Gastroesophageal sphincter (tissue), 4 donors: ENCODE data around the gene AP3S2. TPM values are rescaled to one million over a fixed set of nuclear protein-coding genes. Genes with fewer than 3 reads are reported as not detected.
"Not testable (repeated sequence)": the region's sequence is repeated elsewhere in the genome, so short reads cannot be mapped to it uniquely, and the experiment has no call there.

ENCODE experiments used
- ATAC-seq: fragments of 150-250 bp; one replicate; pipeline ENCODE4 v1.9.1; 2016; ENCODE audit warnings: mild to moderate bottlenecking, moderate library complexity
- H3K27ac ChIP-seq, 4 donors: fragments of 200-600 bp; sonication (generic) in 3 of 4; 1 replicate in 3 of 4; 2 replicates in 1 of 4; pipeline ENCODE4 v1.5.1; 2016 to 2019
- H3K27me3 ChIP-seq: fragments of 200-600 bp; sonication (generic); one replicate; pipeline ENCODE4 v1.5.1; 2019
- H3K36me3 ChIP-seq, 2 donors: fragments of 200-600 bp; sonication (generic); one replicate each; pipeline ENCODE4 v1.5.1; 2019; ENCODE audit warnings: control low read depth in 1 of 2
- H3K4me1 ChIP-seq, 3 donors: fragments of 200-600 bp; sonication (generic); 1 replicate in 2 of 3; 2 replicates in 1 of 3; pipeline ENCODE4 v1.5.1; 2016 to 2019; ENCODE audit warnings: control low read depth in 2 of 3
- H3K4me3 ChIP-seq, 2 donors: fragments of 200-600 bp; sonication (generic); one replicate each; pipeline ENCODE4 v1.5.1; 2019; ENCODE audit warnings: mild to moderate bottlenecking in 1 of 2, moderate library complexity in 1 of 2
- H3K9me3 ChIP-seq, 3 donors: fragments of 200-600 bp; sonication (generic); one replicate each; pipeline ENCODE4 v1.5.1; 2017 to 2019; ENCODE audit warnings: control low read depth in 2 of 3
- EP300 ChIP-seq: sonication (generic); formaldehyde crosslinking; IDR thresholded peaks from one replicate; pipeline ENCODE4 v1.6.1; 2017; ENCODE audit warnings: antibody characterized with exemption, mild to moderate bottlenecking
- POLR2A ChIP-seq, 2 donors: fragments of 450-650 bp; IDR thresholded peaks; one replicate each; pipeline ENCODE4 v1.6.1; 2017; ENCODE audit warnings: antibody characterized with exemption in 2 of 2, mild to moderate bottlenecking in 2 of 2, moderate library complexity in 1 of 2
- POLR2AphosphoS5 ChIP-seq: sonication (generic); formaldehyde crosslinking; IDR thresholded peaks from one replicate; pipeline ENCODE4 v1.6.1; 2017; ENCODE audit warnings: antibody characterized with exemption
- WGBS, 2 donors: methylation state at CpG; one replicate each; pipeline ENCODE4 v1.1.5; 2018; ENCODE audit warnings: low coverage in 1 of 2; 5-methylcytosine and 5-hydroxymethylcytosine counted together
- total RNA-seq, 4 donors: library from RNA; depleted of rRNA; stranded (reverse); fragments of >200 nt; gene quantifications; one replicate each; pipeline ENCODE4 v1.1.0, GENCODE V29; 2016
- TF ChIP-seq, protein P1 (sequence below), 4 experiments: fragments of 200-600 bp in 2 of 4; fragments of 450-650 bp in 2 of 4; sonication (generic) in 1 of 4; IDR thresholded peaks; one replicate each; pipeline ENCODE4 v1.5.1; 2017 to 2019; ENCODE audit warnings: antibody characterized with exemption in 4 of 4, mild to moderate bottlenecking in 2 of 4, moderate library complexity in 2 of 4

Gene AP3S2
- 10 to 100 TPM; 38.9 to 60.2 (median 46.2) TPM for total RNA-seq

DNA sequence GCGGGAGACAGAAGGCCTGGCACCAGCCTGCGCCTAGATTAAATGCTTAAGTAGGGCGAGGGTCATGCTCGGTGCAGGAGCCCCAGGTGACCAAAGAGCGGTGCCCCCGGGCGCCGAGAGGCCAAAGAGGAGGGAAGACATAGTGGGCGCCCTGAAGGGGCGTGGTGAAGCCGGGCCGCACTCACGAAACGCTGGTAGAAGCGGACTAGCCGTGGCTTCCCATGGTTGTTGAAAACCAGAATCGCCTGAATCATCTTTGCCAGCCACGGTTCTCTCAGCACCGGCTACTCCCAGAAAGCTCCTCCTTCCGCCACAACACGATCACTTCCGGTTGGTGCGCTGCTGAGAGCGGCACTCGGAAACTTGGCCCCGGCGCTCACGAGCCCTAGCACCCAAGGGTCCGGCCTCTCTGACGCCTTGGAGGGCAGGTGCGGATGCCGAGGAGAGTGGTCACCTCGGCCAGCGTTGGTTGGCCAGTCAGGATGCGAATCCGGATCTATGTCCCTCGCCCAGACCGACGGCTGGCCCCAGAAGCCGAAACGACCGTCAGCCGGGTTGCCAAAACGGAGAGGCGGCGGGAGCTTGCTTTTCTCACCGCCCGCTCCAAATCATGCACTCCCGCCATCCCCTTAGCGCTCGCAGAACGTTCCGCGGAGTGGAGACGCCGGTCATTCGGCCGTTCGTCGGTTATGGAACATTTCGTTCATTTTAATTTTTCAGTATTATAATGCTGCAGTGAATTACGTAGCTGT, at the start of gene AP3S2:
Gene AP3S2, minus strand, starts transcription at position 299 of the 752 bp plus-strand sequence. Its CDS starts 45 bp downstream, at position 254.
- ATAC-seq: peak; percentile 97
- Histone ChIP-seq H3K36me3 (peaks cover 0 to 4% of the 10 kb centered on the region in 2 donors), H3K4me3 (peak within 1 kb of the TSS; percentile 67 to 68), H3K4me1 (peaks cover 0 to 28% (median 4%) of the 10 kb centered on the region in 3 donors), H3K9me3 (no peaks in the 10 kb centered on the region), H3K27ac (peak within 1 kb of the TSS; percentile 70 to 92 (median 92)), H3K27me3 (no peaks in the 10 kb centered on the region)
- 0% methylated on average over 26 to 33 of the region's 62 CpGs for whole genome bisulfite sequencing, 2 donors
- TF ChIP-seq EP300 (no peak), POLR2AphosphoS5 (peak; percentile 90), POLR2A (IDR thresholded peaks at IDR 0.05) (peak; percentile 37 to 51)
- TF ChIP-seq, protein P1, sequence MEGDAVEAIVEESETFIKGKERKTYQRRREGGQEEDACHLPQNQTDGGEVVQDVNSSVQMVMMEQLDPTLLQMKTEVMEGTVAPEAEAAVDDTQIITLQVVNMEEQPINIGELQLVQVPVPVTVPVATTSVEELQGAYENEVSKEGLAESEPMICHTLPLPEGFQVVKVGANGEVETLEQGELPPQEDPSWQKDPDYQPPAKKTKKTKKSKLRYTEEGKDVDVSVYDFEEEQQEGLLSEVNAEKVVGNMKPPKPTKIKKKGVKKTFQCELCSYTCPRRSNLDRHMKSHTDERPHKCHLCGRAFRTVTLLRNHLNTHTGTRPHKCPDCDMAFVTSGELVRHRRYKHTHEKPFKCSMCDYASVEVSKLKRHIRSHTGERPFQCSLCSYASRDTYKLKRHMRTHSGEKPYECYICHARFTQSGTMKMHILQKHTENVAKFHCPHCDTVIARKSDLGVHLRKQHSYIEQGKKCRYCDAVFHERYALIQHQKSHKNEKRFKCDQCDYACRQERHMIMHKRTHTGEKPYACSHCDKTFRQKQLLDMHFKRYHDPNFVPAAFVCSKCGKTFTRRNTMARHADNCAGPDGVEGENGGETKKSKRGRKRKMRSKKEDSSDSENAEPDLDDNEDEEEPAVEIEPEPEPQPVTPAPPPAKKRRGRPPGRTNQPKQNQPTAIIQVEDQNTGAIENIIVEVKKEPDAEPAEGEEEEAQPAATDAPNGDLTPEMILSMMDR (IDR thresholded peaks at IDR 0.05): peak in 1 of 4 experiments; percentile 7

DNA sequence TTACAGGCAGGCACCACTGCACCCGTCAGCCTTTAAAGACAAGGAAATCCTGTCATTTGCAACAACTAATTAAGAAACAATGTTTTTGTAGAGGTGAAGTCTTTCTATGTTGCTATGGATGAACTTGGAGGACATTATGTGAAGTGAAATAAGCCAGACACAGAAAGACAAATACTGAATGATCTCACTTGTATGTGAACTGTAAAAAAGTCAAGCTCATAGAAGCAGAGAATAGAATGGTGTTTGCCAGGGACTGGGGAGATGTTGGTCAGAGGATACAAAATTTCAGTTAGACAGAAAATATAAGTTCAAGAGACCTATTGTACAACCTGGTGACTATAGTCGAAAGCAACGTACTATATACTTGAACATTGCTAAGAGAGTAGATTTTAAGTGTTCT, 46.1 kb upstream of the AP3S2 start:
- H3K4me3 ChIP-seq: no peak overlapping the region
- no peaks in the 10 kb centered on the region for H3K27me3 ChIP-seq
- TF ChIP-seq, protein P1 (IDR thresholded peaks at IDR 0.05): no peak
- TF ChIP-seq POLR2AphosphoS5: no peak
- TF ChIP-seq EP300: no peak
- no peak for TF ChIP-seq POLR2A (IDR thresholded peaks at IDR 0.05)
- no peaks in the 10 kb centered on the region for H3K9me3 ChIP-seq
- no peak overlapping the region for H3K27ac ChIP-seq
- no peaks in the 10 kb centered on the region for H3K4me1 ChIP-seq
- 42 to 55% methylated on average over 2 to 3 of the region's 3 CpGs for WGBS, 2 donors
- ATAC-seq: no peak
- no peaks in the 10 kb centered on the region for H3K36me3 ChIP-seq

DNA sequence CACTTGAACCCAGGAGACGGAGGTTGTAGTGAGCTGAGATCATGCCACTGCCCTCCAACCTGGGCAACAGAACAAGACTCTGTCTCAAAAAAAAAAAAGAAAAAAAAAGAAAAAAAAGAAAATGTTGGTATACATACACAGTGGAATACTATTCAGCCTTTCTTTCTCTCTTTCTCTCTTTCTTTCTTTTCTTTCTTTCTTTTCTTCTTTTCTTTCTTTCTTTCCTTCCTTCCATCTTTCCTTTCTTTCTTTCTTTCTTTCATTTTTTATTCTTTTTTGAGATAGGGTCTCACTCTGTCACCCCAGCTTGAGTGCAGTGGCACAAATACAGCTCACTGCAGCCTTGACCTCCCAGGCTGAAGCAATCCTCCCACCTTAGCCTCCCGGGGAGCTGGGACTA, 45.6 kb upstream of the AP3S2 start:
- H3K27me3 ChIP-seq, ATAC-seq, H3K36me3 ChIP-seq, H3K4me1 ChIP-seq, H3K27ac ChIP-seq, H3K9me3 ChIP-seq, H3K4me3 ChIP-seq: not testable (repeated sequence)
- 69 to 86% methylated on average over 1 to 2 of the region's 2 CpGs for WGBS, 2 donors

DNA sequence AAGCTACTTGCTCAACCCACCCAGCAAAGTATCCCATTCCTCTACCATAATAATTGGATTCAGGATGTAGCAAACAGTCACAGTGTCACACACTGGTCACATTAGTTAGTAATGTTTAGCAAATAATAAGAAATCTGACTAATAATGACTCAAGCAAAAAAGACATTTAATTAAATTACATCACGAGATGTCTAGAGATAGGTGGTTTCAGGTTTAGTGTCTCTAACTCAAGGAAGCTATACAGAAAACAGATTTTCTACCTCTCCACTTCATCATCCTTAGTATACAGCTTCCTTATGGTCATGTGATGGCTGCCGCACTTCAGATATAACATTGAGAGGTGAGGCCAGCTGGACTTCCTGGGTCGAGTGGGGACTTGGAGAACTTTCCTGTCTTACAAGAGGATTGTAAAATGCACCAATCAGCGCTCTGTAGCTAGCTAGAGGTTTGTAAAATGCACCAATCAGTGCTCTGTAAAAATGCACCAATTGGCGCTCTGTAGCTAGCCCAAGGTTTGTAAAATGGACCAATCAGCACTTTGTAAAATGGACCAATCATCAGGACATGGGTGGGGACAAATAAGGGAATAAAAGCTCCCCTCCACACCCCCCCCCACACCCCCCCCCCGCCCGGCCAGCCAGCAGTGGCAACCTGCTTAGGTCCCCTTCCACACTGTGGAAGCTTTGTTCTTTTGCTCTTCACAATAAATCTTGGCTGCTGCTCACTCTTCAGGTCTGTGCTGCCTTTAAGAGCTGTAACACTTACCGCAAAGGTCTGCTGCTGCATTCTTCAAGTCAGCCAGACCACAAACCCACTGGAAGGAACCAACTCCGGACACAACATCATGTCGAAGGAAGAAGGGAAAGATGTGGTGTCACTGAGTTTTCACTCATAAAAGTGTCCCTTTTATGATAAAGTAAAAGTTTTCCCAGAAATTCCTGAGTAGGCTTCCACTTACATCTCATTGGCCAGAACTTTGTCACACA, 43.9 kb upstream of the AP3S2 start:
- TF ChIP-seq POLR2A (IDR thresholded peaks at IDR 0.05): no peak
- no peak for TF ChIP-seq POLR2AphosphoS5
- TF ChIP-seq EP300: no peak
- TF ChIP-seq, protein P1 (IDR thresholded peaks at IDR 0.05): no peak

DNA sequence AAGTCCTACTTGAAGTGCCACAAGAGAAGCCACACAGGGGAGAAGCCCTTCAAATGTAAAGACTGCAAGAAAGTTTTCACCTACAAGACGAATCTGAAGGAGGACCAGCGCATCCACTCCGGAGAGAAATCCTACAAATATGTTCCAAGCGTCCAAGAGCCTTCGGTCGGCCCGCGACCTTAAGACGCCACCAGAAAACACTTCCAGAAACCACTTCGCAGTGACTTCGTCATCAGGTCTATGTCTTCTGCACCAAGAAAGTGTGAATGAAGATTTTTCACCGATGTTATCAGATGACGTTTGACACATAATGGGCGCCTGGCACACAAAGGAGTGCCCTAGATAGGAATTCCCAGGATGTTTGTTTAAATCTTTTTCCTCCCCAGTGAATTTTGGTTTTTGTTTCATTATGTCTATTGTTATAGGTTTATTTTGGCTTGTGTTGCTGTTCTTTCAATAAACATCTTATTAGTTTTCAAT, 43.0 kb upstream of the AP3S2 start:
- 83 to 93% methylated on average over 5 to 11 of the region's 14 CpGs for WGBS, 2 donors
- Histone ChIP-seq H3K4me3 (no peak overlapping the region), H3K27me3 (no peaks in the 10 kb centered on the region), H3K4me1 (no peaks in the 10 kb centered on the region), H3K9me3 (no peaks in the 10 kb centered on the region), H3K36me3 (no peaks in the 10 kb centered on the region), H3K27ac (no peak overlapping the region)
- no peak for TF ChIP-seq EP300
- TF ChIP-seq, protein P1 (IDR thresholded peaks at IDR 0.05): no peak
- no peak for TF ChIP-seq POLR2AphosphoS5
- TF ChIP-seq POLR2A (IDR thresholded peaks at IDR 0.05): no peak
- no peak for ATAC-seq

More for the DNA sequence above, 43.9 kb upstream of the AP3S2 start:
- Histone ChIP-seq H3K4me3 (no peak overlapping the region), H3K4me1 (no peaks in the 10 kb centered on the region), H3K27ac (no peak overlapping the region), H3K27me3 (no peaks in the 10 kb centered on the region), H3K36me3 (no peaks in the 10 kb centered on the region), H3K9me3 (no peaks in the 10 kb centered on the region)
- no peak for ATAC-seq
- WGBS, 2 donors: 71 to 77% methylated on average over 2 to 7 of the region's 10 CpGs
